ENCODE measurements around the gene MARK1. TPM values are rescaled to one million over a fixed set of nuclear protein-coding genes. Genes with fewer than 3 reads are reported as not detected.
"Not testable (repeated sequence)": the region's sequence is repeated elsewhere in the genome, so short reads cannot be mapped to it uniquely, and the experiment has no call there.

The MARK1 gene
- total RNA-seq, 1 donor from 2014 or later = 2.4 TPM

DNA sequence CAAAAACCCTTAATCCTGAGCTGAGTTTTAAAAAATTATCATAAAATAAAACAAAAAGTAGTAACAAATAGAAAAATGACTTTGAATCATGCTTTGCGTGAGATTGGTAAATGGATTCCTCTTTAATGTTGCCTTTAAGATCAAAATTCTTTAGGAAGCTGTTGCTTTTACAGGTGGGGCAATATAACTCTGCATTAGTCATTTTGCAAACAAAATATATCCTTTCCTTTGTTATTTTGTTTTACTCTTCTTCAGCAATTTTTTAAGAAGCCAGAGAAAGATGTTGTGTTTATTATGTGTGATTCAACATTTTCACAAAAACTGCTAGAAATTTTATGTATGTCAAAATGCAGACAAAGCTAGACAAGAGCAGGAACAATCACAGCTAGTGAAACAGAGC is 50.0 kb downstream of the MARK1 start:
- Histone ChIP-seq H3K27me3 (ENCODE audit: low read depth) (no peaks in the 10 kb centered on the region), H3K36me3 (no peaks in the 10 kb centered on the region), H3K4me3 (no peak overlapping the region), H3K27ac (no peak overlapping the region), H3K9me3 (peaks cover 24% of the 10 kb centered on the region), H3K4me1 (no peaks in the 10 kb centered on the region)
- TF ChIP-seq, protein P1, sequence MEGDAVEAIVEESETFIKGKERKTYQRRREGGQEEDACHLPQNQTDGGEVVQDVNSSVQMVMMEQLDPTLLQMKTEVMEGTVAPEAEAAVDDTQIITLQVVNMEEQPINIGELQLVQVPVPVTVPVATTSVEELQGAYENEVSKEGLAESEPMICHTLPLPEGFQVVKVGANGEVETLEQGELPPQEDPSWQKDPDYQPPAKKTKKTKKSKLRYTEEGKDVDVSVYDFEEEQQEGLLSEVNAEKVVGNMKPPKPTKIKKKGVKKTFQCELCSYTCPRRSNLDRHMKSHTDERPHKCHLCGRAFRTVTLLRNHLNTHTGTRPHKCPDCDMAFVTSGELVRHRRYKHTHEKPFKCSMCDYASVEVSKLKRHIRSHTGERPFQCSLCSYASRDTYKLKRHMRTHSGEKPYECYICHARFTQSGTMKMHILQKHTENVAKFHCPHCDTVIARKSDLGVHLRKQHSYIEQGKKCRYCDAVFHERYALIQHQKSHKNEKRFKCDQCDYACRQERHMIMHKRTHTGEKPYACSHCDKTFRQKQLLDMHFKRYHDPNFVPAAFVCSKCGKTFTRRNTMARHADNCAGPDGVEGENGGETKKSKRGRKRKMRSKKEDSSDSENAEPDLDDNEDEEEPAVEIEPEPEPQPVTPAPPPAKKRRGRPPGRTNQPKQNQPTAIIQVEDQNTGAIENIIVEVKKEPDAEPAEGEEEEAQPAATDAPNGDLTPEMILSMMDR (IDR thresholded peaks at IDR 0.05) = no peak
- intact Hi-C loops (cut with DNase I) = no loop called here
- DNase-seq = no peak
- no peak for ATAC-seq

DNA sequence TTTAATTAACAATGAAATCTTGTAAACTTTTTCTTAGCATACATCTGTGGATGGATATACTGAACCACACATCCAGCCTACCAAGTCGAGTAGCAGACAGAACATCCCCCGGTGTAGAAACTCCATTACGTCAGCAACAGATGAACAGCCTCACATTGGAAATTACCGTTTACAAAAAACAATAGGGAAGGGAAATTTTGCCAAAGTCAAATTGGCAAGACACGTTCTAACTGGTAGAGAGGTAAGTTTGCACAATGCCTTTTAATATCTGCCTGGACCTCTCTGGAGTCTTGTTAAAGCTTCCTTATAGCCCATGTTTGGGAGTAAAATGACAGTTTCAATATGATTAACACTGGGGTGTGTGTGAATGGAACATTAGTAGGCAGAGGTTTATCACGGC is 51.4 kb downstream of the MARK1 start:
- ATAC-seq (no peak), DNase-seq (no peak)
- no peak overlapping the region for H3K27ac ChIP-seq
- TF ChIP-seq, protein P1 (IDR thresholded peaks at IDR 0.05) = no peak
- no peak overlapping the region for H3K4me3 ChIP-seq
- peaks cover 10% of the 10 kb centered on the region for H3K9me3 ChIP-seq
- intact Hi-C loops (cut with DNase I) = no loop called here
- no peaks in the 10 kb centered on the region for H3K4me1 ChIP-seq
- H3K27me3 ChIP-seq (ENCODE audit: low read depth) = no peaks in the 10 kb centered on the region
- no peaks in the 10 kb centered on the region for H3K36me3 ChIP-seq

DNA sequence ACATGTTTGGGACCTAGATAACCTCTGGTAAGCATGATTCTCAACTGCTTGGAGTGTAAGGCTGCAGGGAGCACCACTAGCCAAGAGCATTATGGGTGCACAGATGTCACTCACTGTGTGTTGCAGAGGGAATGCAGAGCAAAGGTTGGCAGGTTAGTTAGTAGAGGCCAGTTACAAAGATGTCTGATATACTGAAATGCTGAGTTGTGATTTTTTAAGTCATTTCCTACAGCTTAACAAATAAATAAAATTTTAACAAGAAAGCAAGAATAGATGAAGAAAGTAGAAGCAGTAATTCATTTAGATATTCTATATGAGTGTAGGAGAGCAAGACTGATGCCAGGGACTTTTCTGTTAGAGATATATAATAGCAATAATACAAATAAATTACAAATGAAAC is 64.8 kb downstream of the MARK1 start:
- no peak for ATAC-seq
- intact Hi-C loops (cut with DNase I) = no loop called here
- H3K4me3 ChIP-seq = no peak overlapping the region
- DNase-seq = no peak
- H3K27me3 ChIP-seq (ENCODE audit: low read depth) = no peaks in the 10 kb centered on the region
- no peaks in the 10 kb centered on the region for H3K4me1 ChIP-seq
- no peak overlapping the region for H3K27ac ChIP-seq
- TF ChIP-seq, protein P1 (IDR thresholded peaks at IDR 0.05) = no peak
- no peaks in the 10 kb centered on the region for H3K36me3 ChIP-seq
- no peaks in the 10 kb centered on the region for H3K9me3 ChIP-seq

DNA sequence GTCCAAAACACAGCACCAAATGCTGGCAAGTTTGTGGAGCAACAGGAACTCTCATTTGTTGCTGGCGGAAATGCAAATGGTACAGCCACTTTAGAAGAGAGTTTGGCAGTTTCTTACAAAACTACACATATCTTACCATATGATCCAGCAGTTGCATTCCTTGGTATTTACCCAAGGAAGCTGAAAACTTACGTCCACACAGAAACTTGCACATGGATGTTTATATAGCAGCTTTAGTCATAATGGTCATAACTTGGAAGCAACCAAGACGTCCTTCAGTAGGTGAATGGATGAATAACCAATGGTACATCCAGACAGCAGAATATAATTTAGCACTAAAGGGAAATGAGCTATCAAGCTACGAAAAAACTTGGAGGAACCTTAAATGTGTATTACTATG is 66.4 kb downstream of the MARK1 start:
- Histone ChIP-seq H3K9me3 (no peaks in the 10 kb centered on the region), H3K4me3 (no peak overlapping the region), H3K27ac (no peak overlapping the region), H3K27me3 (ENCODE audit: low read depth) (no peaks in the 10 kb centered on the region), H3K4me1 (no peaks in the 10 kb centered on the region), H3K36me3 (no peaks in the 10 kb centered on the region)
- ATAC-seq = no peak
- intact Hi-C loops (cut with DNase I) = no loop called here
- TF ChIP-seq, protein P1 (IDR thresholded peaks at IDR 0.05) = no peak
- no peak for DNase-seq

DNA sequence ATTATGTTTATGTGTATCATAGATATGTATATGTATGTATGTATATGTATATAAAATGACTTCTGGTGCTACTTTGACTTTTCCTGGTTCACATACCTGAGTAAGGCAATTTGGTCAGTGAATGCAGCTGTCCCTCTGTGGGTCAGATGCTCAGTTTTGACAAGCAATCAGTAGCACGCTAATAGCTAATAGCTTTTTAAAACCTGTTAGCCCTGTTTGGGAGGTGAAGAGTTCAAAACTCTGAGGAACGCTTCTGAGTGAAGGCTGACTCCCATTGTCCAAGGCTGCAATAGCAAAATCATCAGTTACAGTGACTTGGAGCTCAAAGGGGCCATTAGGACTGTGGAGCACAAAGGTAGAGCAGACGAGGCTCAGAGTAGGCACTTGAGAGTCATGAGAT is 67.2 kb downstream of the MARK1 start:
- intact Hi-C loops (cut with DNase I) = no loop called here
- TF ChIP-seq, protein P1 (IDR thresholded peaks at IDR 0.05) = no peak
- H3K36me3 ChIP-seq = no peaks in the 10 kb centered on the region
- H3K4me1 ChIP-seq = no peaks in the 10 kb centered on the region
- no peaks in the 10 kb centered on the region for H3K27me3 ChIP-seq (ENCODE audit: low read depth)
- no peaks in the 10 kb centered on the region for H3K9me3 ChIP-seq
- ATAC-seq = no peak
- H3K27ac ChIP-seq = no peak overlapping the region
- H3K4me3 ChIP-seq = no peak overlapping the region
- no peak for DNase-seq

DNA sequence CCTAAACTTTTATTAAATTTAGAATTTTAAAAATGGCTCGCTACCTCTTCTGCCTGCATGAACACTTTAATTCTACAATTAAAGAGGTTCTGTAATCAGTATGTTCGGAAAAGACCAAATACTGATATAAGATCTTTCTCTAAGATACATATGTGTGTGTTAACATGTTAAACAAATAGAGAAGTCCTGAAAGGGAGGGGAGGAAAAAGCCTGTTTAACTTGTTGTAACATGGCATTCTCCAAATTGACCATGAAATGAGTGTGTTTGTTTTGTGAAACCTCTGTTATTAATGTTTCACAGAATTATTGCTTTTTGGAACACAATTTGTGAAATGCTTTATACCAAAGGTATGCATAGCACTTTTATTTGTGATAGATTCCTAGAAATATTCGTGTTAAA is 77.0 kb downstream of the MARK1 start:
- no peak for ATAC-seq

DNA sequence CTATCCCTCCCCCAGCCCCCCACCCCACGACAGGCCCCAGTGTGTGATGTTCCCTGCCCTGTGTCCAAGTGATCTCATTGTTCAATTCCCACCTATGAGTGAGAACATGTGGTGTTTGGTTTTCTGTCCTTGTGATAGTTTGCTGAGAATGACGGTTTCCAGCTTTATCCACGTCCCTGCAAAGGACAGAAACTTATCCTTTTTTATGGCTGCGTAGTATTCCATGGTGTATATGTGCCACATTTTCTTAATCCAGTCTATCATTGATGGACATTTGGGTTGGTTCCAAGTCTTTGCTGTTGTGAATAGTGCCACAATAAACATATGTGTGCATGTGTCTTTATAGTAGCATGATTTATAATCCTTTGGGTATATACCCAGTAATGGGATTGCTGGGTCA is 77.7 kb downstream of the MARK1 start:
- H3K27ac ChIP-seq; ATAC-seq; H3K4me3 ChIP-seq; H3K27me3 ChIP-seq (ENCODE audit: low read depth); H3K9me3 ChIP-seq; H3K4me1 ChIP-seq; intact Hi-C loops (cut with DNase I); DNase-seq; H3K36me3 ChIP-seq: not testable (repeated sequence)

More for the DNA sequence above, 77.0 kb downstream of the MARK1 start:
- Histone ChIP-seq H3K36me3 (no peaks in the 10 kb centered on the region), H3K4me3 (no peak overlapping the region), H3K27me3 (ENCODE audit: low read depth) (no peaks in the 10 kb centered on the region), H3K9me3 (no peaks in the 10 kb centered on the region), H3K27ac (no peak overlapping the region), H3K4me1 (no peaks in the 10 kb centered on the region)
- TF ChIP-seq, protein P1 (IDR thresholded peaks at IDR 0.05) = no peak
- intact Hi-C loops (cut with DNase I) = no loop called here
- DNase-seq = no peak

DNA sequence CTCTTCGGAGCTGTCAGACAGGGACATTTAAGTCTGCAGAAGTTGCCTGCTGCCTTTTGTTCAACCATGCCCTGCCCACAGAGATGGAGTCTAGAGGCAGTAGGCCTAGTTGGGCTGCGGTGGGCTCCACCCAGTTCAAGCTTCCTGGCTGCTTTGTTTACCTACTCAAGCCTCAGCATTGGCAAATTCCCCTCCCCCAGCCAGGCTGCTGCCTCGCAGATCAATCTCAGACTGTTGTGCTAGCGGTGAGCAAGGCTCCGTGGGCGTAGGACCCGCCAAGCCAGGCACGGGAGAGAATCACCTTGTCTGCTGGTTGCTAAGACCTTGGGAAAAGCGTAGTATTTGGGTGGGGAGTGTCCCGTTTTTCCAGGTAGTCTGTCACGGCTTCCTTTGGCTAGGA is 83.2 kb downstream of the MARK1 start:
- H3K9me3 ChIP-seq; H3K4me3 ChIP-seq; H3K4me1 ChIP-seq; H3K27me3 ChIP-seq (ENCODE audit: low read depth); H3K27ac ChIP-seq; ATAC-seq; DNase-seq; intact Hi-C loops (cut with DNase I); H3K36me3 ChIP-seq: not testable (repeated sequence)
